MG63 (cell line): ENCODE measurements around the gene NCBP3. TPM values are rescaled to one million over a fixed set of nuclear protein-coding genes. Genes with fewer than 3 reads are reported as not detected.

Experiments
- DNase-seq: peaks from one replicate; pipeline ENCODE4 v3.0.0-alpha.2; 2020
- H3K27me3 ChIP-seq: fragments of 250-450 bp; sonication (Bioruptor Pico); 2 replicates; pipeline ENCODE4 v1.5.1; 2020; ENCODE audit warnings: mild to moderate bottlenecking, moderate library complexity
- H3K36me3 ChIP-seq: fragments of 250-450 bp; sonication (Bioruptor Pico); 2 replicates; pipeline ENCODE4 v1.5.1; 2020; ENCODE audit warnings: mild to moderate bottlenecking, moderate library complexity
- H3K4me3 ChIP-seq: fragments of 250-450 bp; sonication (Bioruptor Pico); 2 replicates; pipeline ENCODE4 v1.5.1; 2020; ENCODE audit warnings: mild to moderate bottlenecking, moderate library complexity
- H3K9me3 ChIP-seq: fragments of 250-450 bp; sonication (Bioruptor Pico); 2 replicates; pipeline ENCODE4 v1.5.1; 2020; ENCODE audit warnings: mild to moderate bottlenecking, moderate library complexity
- total RNA-seq: library from RNA; depleted of rRNA; stranded (reverse); fragments of >200 nt; shearing (Covaris generic); gene quantifications from 2 replicates; pipeline ENCODE4 v1.2.3, GENCODE V29; 2014; ENCODE audit warnings: low replicate concordance; rRNA removed

The NCBP3 gene
- total RNA-seq, 1 experiment from 2014 or later: 6.6 TPM

DNA sequence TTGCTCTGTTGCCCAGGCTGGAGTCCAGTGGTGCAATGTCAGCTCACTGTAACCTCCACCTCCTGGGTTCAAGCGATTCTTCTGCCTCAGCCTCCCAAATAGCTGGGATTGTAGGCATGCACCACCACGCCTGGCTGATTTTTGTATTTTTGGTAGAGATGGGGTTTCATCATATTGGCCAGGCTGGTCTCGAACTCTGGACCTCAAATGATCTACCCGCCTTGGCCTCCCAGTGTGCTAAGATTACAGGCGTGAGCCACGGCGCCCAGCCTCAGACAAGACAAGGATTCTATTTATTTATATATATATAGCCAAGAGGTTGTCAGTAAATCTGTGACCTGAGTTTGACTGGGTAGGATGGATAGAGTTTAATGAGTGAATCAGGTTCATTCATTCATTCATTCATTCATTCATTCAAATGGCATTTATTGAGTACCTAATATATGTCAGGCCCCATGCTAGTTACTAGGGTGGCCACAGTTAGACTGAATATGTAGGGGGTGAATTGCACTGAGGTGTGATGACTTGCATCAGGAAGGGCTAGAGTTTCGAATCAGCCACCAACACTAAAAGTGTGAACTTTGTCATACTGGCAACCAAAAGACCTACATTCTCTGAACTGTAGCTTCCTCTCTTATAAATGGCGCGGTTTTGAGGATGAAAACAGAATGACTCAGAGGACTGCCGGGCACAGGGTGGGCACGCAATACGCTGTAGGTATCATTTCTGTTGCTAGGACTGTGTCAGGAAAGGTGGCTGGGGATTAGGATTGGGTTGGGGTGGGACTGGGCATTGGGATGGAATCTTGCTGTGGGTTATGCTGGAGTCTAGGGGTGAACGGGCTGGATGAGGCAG lies 82.9 kb downstream of the NCBP3 start:
- H3K36me3 ChIP-seq: no peaks in the 10 kb centered on the region
- H3K9me3 ChIP-seq: no peaks in the 10 kb centered on the region
- H3K4me3 ChIP-seq: no peak overlapping the region
- no peak for DNase-seq
- H3K27me3 ChIP-seq: no peaks in the 10 kb centered on the region

DNA sequence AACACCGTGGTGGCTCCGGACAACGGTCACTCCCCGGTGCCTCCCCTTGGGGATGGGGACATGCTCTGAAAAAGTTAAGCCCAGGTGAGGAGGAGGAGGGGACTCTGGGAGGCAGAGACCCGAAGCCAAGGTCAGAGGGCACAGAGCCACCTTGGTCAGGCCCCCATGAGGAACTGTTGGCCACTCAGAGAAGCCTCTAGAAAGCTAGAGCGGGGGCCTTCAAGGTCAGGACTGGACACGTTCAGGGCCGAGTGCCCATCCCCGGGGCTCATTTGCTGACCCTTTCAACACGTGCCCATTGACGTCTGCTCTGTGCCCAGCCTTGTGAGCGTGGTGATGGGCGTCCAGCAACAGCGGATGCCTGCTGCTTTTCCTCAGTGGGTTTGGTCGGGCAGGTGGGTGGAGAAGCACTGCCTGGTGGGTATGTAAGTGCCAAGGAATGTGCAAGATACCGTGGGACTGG lies 84.1 kb downstream of the NCBP3 start:
- no peak for DNase-seq

DNA sequence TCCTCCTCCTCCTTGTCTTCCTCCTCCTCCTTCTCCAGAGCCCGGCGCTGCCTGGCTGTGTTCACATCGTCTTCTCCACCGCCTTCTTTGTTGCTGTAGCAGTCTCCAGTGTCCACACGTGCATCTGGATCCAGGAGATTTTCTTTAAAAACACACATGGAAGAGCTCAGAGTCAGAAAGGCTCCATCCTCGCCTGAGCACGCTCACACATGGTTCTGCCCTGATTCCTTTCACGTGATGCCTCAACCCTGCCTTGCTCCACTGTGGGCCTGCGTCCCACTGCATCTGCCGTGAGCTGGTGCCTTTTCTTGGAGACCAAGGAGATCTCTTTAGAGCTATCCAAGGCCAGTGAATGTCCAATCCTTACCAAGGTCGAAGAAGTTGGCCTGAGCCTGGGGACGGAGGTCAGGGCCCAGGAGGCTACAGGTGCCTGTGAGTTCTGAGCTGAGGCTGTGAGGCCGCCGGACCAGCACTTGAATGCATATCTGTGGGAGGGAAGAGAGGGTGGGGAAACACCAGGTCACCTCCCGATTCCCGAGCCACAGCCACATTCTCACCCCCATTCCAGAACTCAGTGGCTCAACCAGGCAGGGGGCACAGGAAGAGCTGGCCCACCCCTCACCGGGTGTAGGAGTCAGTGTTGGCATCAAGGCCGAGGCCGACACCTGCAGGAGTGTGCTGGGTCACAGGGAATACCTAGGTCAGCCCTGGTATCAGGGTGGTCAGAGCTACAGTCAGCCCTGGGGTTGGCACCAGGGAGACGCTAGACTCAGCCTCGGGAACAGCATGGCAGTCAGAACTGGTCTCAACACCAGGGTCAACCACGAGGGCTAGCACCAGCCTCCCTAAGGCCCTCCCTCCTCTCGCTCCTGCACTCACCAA lies 84.8 kb downstream of the NCBP3 start:
- Histone ChIP-seq H3K36me3 (no peaks in the 10 kb centered on the region), H3K9me3 (no peaks in the 10 kb centered on the region), H3K4me3 (no peak overlapping the region), H3K27me3 (no peaks in the 10 kb centered on the region)
- DNase-seq: no peak

More for the DNA sequence above, 84.1 kb downstream of the NCBP3 start:
- no peaks in the 10 kb centered on the region for H3K9me3 ChIP-seq
- no peaks in the 10 kb centered on the region for H3K36me3 ChIP-seq
- H3K4me3 ChIP-seq: no peak overlapping the region
- no peaks in the 10 kb centered on the region for H3K27me3 ChIP-seq

DNA sequence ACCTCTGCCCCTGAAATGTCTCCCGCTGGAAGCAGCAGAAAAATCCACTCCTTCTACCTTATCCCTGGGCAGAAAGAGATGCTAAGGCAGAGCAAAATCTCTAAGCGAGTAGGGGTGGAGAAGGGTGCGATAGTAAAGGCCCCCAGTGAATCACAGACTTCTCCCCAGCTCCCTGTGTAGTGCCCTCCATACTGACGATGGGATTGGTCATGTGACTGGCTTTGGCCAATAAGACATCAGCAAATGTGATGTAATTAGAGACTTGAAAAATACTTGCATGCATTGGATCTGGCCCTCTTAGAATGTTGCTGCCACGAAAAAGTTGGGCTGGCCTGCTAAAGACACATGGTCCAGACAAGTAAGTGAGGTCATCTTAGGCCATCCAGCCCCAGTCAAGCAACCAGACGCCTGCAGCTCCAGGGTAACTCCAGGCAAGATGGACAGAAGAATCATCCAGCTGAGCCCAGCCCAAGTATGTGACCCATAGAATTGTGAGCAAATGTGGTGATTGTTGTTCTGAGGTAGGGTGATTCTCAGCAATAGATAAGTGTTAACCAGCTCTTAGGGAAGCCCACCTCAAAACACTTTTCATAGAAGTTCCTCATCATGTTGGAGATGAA lies 86.3 kb downstream of the NCBP3 start:
- H3K4me3 ChIP-seq: no peak overlapping the region
- no peak for DNase-seq
- no peaks in the 10 kb centered on the region for H3K27me3 ChIP-seq
- no peaks in the 10 kb centered on the region for H3K36me3 ChIP-seq
- no peaks in the 10 kb centered on the region for H3K9me3 ChIP-seq

DNA sequence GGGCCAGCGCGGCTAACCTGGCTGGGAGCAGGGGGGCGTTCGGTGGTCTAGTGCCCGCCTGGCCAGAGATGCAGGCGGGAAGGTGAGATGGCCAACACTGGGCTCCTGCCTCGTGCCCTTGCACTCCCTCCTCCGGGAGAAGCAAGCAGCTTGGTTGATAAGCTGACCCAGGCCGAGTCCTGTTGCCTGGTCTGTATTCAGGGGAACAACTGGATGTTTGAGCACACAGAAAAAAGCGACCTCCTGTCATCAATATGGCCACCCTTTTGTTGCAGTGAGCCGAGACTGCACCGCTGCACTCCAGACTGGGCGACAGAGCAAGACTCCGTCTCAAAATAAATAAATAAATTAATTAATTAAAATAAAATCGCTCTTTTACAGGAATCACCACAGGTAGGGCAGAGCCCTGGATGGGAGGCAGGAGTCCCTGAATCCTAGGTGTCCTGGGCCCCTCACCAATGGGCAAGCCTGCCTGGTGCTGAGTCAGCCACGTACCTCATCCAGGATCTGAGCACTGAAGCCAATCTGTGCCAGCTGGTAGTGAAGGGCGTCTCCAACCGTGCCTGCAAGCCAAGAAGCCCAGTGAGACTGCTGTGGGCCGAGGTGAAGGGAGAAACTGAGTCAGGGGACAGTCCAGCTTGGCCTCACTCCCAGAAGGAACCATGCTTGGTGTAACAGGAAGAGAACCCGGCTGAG lies 90.6 kb downstream of the NCBP3 start:
- DNase-seq: peak; percentile 14
- no peaks in the 10 kb centered on the region for H3K9me3 ChIP-seq
- no peaks in the 10 kb centered on the region for H3K36me3 ChIP-seq
- no peak overlapping the region for H3K4me3 ChIP-seq
- H3K27me3 ChIP-seq: no peaks in the 10 kb centered on the region

DNA sequence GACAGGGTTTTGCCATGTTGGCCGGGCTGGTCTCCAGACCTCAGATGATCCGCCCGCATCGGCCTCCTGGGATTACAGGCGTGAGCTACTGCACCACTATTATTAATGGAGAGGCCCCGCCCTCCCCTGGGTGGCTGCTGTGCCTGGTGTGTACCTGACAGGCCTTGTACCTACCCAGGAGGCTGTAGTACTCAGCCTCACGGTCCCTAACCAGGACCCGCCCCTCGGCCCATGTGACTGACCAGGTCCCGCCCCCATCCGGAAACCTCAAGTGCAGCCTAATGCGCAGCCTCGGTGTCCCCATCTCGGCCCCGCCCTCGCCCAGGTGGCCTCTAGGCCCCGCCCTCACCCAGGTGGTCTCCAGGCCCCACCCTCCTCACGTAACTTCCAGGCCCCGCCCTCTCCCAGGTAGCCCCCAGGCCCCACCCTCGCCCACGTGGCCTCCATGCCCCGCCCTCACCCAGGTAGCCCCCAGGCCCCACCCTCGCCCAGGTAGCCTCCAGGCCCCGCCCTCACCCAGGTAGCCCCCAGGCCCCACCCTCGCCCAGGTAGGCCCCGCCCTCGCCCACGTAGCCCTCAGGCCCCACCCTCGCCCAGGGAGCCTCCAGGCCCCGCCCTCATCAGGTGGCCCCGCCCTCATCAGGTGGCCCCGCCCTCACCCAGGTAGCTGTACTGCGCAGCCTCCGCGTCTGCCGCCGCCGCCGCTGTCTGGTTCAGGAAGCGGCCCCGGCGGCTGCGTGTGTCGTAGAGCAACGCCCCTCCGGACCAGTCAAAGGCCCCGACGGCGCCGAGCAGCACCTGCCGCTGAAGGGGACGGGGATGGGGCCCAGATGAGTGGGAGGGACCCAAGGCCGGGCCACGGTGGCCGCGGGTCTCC lies 91.3 kb downstream of the NCBP3 start:
- H3K4me3 ChIP-seq: no peak overlapping the region
- no peak for DNase-seq
- H3K9me3 ChIP-seq: no peaks in the 10 kb centered on the region
- H3K27me3 ChIP-seq: no peaks in the 10 kb centered on the region
- no peaks in the 10 kb centered on the region for H3K36me3 ChIP-seq

DNA sequence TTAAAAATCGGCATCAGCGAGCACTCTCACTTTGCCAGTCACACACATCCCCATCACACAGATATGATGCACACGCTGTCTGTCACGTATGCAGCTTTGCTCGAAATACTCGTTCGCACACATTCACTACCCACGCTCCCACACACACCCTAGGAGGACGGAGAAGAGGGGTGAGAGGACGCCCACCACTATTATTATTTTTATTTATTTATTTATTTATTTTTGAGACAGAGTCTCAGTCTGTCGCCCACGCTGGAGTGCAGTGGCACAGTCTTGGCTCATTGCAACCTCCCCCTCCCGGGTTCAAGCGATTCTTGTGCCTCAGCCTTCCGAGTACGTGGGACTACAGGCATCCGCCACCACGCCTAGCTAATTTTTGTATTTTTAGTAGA lies 92.0 kb downstream of the NCBP3 start:
- no peaks in the 10 kb centered on the region for H3K36me3 ChIP-seq
- H3K4me3 ChIP-seq: no peak overlapping the region
- no peak for DNase-seq
- no peaks in the 10 kb centered on the region for H3K9me3 ChIP-seq
- no peaks in the 10 kb centered on the region for H3K27me3 ChIP-seq

DNA sequence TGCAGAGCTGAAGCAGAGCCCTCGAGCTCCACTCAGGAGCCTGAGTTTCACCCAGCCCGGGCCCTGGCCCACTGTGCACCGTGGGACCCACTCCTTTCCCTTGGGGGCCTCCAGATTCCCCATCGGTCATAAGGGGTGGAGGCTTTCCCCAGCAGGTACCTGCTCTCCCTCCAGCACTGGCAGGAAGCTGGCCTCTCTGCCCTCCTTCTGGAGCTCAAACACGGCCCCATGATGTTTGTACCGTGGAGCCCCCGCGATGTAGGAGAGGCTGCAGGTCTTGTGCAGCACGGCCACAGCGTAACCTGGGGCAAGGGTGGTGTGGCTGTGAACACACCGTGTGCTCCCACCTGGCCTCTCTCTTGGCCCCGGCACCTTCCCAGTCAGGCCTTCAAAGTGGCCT lies 92.4 kb downstream of the NCBP3 start:
- Histone ChIP-seq H3K36me3 (no peaks in the 10 kb centered on the region), H3K27me3 (no peaks in the 10 kb centered on the region), H3K9me3 (no peaks in the 10 kb centered on the region), H3K4me3 (no peak overlapping the region)
- DNase-seq: no peak

Other genes starting within 250 kb of the NCBP3 start
- gene TRPV1, start 236.8 kb downstream of the NCBP3 start, total RNA-seq: 0.10 TPM in 1 of 2 replicates, not detected in the other
- 2.9 and 3.8 TPM in 2 replicates for gene SHPK, start 210.0 kb downstream of the NCBP3 start, total RNA-seq
- 1.1 and 2.2 TPM in 2 replicates for gene CTNS, start 209.5 kb downstream of the NCBP3 start, total RNA-seq
- gene TAX1BP3, start 177.7 kb downstream of the NCBP3 start, total RNA-seq: 63.4 and 127 TPM in 2 replicates
- 2.4 and 23.4 TPM in 2 replicates for gene EMC6, start 177.4 kb downstream of the NCBP3 start, total RNA-seq
- gene P2RX5, start 150.1 kb downstream of the NCBP3 start, total RNA-seq: 12.0 and 12.3 TPM in 2 replicates
- gene HASPIN, start 122.3 kb downstream of the NCBP3 start, total RNA-seq: 6.9 and 13.0 TPM in 2 replicates
- gene ITGAE, start 45.1 kb downstream of the NCBP3 start, total RNA-seq: 8.4 and 16.9 TPM in 2 replicates
- 3.1 and 3.9 TPM in 2 replicates for gene CAMKK1, start 46.8 kb upstream of the NCBP3 start, total RNA-seq
- gene P2RX1, start 70.2 kb upstream of the NCBP3 start, total RNA-seq: not detected in 2 replicates
- 0.32 and 1.2 TPM in 2 replicates for gene ATP2A3, start 118.2 kb upstream of the NCBP3 start, total RNA-seq